Sigmoid colon (tissue), 4 donors: ENCODE results near the gene CLSTN2.

Experiments used
- CTCF ChIP-seq, 4 experiments: fragments of 450-650 bp in 3 of 4; fragments of 200-600 bp in 1 of 4; IDR thresholded peaks; one replicate each; pipeline ENCODE4 v1.5.1; 2016 to 2019; ENCODE audit warnings: antibody characterized with exemption in 4 of 4, mild to moderate bottlenecking in 3 of 4, moderate library complexity in 2 of 4
- EP300 ChIP-seq, 4 donors: sonication (generic); formaldehyde crosslinking; IDR thresholded peaks; one replicate each; pipeline ENCODE4 v1.6.1; 2017; ENCODE audit warnings: antibody characterized with exemption in 4 of 4
- POLR2A ChIP-seq, 2 donors: fragments of 450-650 bp; IDR thresholded peaks; one replicate each; pipeline ENCODE4 v1.6.1; 2016; ENCODE audit warnings: antibody characterized with exemption in 2 of 2, mild to moderate bottlenecking in 2 of 2, moderate library complexity in 2 of 2

- no peak for TF ChIP-seq CTCF (IDR thresholded peaks at IDR 0.05)
- TF ChIP-seq POLR2A (IDR thresholded peaks at IDR 0.05) = no peak
- no peak for TF ChIP-seq EP300 (IDR thresholded peaks at IDR 0.05)
Observed at GRCh38 chr3:140497331-140497730, 562.3 kb downstream of the CLSTN2 start.
